Dermis blood vessel endothelial cell (primary cell): ENCODE data around the gene SLC25A48. TPM values are rescaled to one million over a fixed set of nuclear protein-coding genes. Genes with fewer than 3 reads are reported as not detected.

Source experiments
- DNase-seq: peaks from one replicate; pipeline ENCODE4 v3.0.0; 2010
- total RNA-seq: library from RNA; depleted of rRNA; stranded (reverse); fragments of >200 nt; gene quantifications from 2 replicates; pipeline ENCODE4 v1.2.3, GENCODE V29; 2014

SLC25A48 gene
- total RNA-seq, 1 donor from 2014 or later = not detected

- no peak for DNase-seq
Observed at GRCh38 chr5:135885031-135885430, 50.6 kb downstream of the SLC25A48 start.

GRCh38 chr5:135886136-135886535 lies 51.7 kb downstream of the SLC25A48 start:
- no peak for DNase-seq

GRCh38 chr5:135887447-135887864 lies 53.0 kb downstream of the SLC25A48 start:
- peak; percentile 80 for DNase-seq

- DNase-seq = no peak
Observed at GRCh38 chr5:135887881-135888614, 53.6 kb downstream of the SLC25A48 start.

GRCh38 chr5:135890296-135890695 lies 55.8 kb downstream of the SLC25A48 start:
- DNase-seq = no peak

- no peak for DNase-seq
Observed at GRCh38 chr5:135890867-135891266, 56.4 kb downstream of the SLC25A48 start.

- DNase-seq = no peak
Observed at GRCh38 chr5:135891268-135891667, 56.8 kb downstream of the SLC25A48 start.

GRCh38 chr5:135891791-135892190 lies 57.3 kb downstream of the SLC25A48 start:
- no peak for DNase-seq

- DNase-seq = no peak
Observed at GRCh38 chr5:135894276-135894675, 59.8 kb downstream of the SLC25A48 start.

- no peak for DNase-seq
Observed at GRCh38 chr5:135894789-135895188, 60.3 kb downstream of the SLC25A48 start.

GRCh38 chr5:135895474-135896006 lies 61.1 kb downstream of the SLC25A48 start, which contains the start of gene IL9:
Gene IL9, minus strand, starts transcription at chr5:135895841. Its CDS starts 25 bp downstream, at chr5:135895816.
- no peak for DNase-seq

GRCh38 chr5:135898651-135899050 lies 64.2 kb downstream of the SLC25A48 start:
- DNase-seq = no peak

- DNase-seq = no peak
Observed at GRCh38 chr5:135900276-135900675, 65.8 kb downstream of the SLC25A48 start.

GRCh38 chr5:135901633-135902032 lies 67.2 kb downstream of the SLC25A48 start:
- no peak for DNase-seq

- no peak for DNase-seq
Observed at GRCh38 chr5:135905144-135905543, 70.7 kb downstream of the SLC25A48 start.

- no peak for DNase-seq
Observed at GRCh38 chr5:135913713-135914626, 79.5 kb downstream of the SLC25A48 start.

- DNase-seq = no peak
Observed at GRCh38 chr5:135915466-135916001, 81.1 kb downstream of the SLC25A48 start.

- no peak for DNase-seq
Observed at GRCh38 chr5:135916638-135917263, 82.3 kb downstream of the SLC25A48 start.

GRCh38 chr5:135920199-135920598 lies 85.7 kb downstream of the SLC25A48 start:
- no peak for DNase-seq

GRCh38 chr5:135921388-135921787 lies 86.9 kb downstream of the SLC25A48 start:
- no peak for DNase-seq

- DNase-seq = no peak
Observed at GRCh38 chr5:135930029-135930948, 95.8 kb downstream of the SLC25A48 start.

GRCh38 chr5:135930949-135931295 lies 96.5 kb downstream of the SLC25A48 start:
- no peak for DNase-seq
